ENCODE data around the gene CCDC110.
"Not testable (repeated sequence)": the region's sequence is repeated elsewhere in the genome, so short reads cannot be mapped to it uniquely, and the experiment has no call there.

CCDC110 gene

DNA sequence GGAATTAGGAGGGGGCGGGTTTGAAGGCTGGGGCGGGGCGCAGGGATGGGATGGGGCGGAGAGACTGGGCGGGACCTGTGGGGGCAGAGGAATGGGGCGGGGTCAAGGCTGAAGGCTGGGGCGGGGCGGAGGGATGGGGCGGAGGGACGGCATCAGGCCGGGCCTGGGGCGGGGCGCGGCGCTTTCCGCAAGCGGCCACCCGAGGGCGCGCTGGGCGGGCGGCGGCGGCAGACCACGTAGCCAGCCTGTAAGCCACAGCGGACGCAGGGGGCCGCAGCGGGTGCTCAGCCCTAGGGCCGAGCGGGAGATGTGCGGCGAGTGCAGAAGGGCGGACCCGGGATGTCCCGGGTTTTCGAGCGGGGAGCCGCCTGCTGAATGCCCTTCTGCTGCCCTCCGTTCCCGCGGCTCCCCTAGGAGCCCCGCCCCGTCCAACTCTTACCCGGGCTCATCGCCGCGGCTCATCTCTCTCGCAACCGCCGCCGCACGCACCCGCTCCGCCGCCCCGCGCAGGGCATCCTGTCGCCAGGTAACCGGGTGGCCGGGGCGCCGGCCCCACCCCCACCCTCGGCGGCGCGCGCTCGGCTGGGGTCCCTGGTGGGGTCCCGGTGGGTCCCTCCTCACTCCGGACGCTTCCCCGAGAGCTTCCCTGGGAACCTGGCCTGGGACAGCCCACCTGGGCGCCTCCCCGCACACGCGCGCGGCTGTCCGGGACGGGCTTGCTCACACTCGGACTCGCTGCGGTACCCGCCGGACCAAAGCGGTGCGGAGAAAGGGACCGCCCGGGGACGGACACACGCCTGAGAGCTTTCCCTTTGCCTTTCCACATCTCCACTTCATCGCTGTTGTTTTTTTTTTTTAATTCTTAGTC is at the start of gene CCDC110:
TSS of gene CCDC110 (minus strand) at position 499 of the 868 bp plus-strand sequence. CDS start at position 449, 50 bp downstream.
- DNase-seq = peak; percentile 92 to 94

GRCh38 chr4:185520119-185520518 is 48.6 kb upstream of the CCDC110 start:
- DNase-seq = no peak

GRCh38 chr4:185518494-185518893 is 47.0 kb upstream of the CCDC110 start:
- no peak for DNase-seq

GRCh38 chr4:185518069-185518468 is 46.5 kb upstream of the CCDC110 start:
- no peak for DNase-seq

DNA sequence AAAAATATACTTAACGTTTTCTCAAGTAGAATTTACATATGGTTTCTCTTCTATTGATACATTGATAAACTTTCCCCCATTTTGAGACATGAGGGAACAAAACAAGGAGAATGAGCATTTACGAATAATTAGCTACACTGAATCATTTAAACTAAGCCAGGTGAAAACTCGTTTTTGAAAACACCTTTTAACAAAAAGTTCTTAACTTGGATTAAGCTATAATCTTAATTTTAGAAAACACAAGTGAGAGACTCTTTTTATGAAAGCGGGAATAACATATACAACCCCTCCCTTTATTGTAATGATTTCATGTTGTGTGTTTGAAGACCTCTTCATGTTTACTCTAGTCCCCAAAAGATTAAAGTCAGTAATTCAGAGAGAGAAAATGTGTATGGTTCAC is 43.7 kb upstream of the CCDC110 start:
- no peak for DNase-seq

GRCh38 chr4:185514182-185514697 is 42.7 kb upstream of the CCDC110 start:
- DNase-seq = no peak

DNA sequence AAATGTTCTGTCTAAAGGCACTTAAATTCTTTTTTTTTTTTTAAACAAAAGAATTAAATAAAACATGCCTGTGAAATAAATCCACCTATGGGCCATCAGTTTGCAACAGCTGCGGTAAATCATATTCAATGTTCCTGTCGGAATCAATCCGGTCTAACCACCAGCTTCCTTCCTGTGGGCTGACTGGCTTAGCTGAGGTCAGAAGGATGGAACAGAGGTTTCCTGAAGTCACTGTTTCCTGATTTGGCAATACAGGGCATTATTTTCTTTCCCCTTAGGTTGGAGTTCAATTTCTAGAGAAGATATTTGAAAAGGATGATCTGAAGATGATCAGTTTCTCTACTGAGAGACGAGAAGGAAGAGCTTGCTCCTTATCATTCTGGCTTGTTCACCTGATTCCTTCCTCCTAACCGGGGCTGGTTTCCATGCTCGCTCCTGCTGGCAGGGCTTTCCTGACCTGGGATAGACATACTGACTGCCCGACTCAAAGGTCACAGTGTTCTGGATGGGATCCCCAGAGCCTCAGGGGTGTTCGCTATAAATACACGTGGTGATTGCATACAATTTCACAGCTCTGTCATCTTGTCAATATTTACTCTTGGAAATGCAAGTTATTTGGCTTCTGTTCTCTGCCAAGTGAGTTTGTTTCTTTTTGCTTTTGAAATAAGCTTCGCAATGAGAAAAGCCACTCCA is 42.1 kb upstream of the CCDC110 start:
- DNase-seq = no peak

- DNase-seq = no peak
Measured at GRCh38 chr4:185512516-185512915, 41.0 kb upstream of the CCDC110 start.

- DNase-seq = not testable (repeated sequence)
Measured at GRCh38 chr4:185511243-185511642, 39.7 kb upstream of the CCDC110 start.

GRCh38 chr4:185510806-185511205 is 39.3 kb upstream of the CCDC110 start:
- DNase-seq = no peak

DNA sequence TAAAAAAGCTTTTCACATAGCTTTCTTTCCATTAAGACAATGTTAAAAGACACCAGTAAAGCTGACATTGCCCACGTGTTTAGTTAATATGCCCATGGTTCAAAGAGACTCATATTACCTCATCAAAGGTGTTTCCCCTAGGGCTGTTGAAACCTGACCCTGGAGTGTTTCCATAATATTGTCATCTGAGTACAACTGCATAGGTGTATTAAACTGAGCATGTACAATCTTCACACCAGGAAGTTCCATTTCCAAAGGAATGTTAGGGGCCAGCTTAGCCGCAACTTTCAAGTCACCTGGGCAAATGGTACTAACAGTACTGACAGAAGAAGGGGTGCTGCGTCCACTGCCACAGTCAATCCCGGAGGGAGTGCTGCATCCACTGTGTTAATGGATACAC is 36.6 kb upstream of the CCDC110 start:
- DNase-seq = no peak

GRCh38 chr4:185506422-185506821 is 34.9 kb upstream of the CCDC110 start:
- no peak for DNase-seq

DNA sequence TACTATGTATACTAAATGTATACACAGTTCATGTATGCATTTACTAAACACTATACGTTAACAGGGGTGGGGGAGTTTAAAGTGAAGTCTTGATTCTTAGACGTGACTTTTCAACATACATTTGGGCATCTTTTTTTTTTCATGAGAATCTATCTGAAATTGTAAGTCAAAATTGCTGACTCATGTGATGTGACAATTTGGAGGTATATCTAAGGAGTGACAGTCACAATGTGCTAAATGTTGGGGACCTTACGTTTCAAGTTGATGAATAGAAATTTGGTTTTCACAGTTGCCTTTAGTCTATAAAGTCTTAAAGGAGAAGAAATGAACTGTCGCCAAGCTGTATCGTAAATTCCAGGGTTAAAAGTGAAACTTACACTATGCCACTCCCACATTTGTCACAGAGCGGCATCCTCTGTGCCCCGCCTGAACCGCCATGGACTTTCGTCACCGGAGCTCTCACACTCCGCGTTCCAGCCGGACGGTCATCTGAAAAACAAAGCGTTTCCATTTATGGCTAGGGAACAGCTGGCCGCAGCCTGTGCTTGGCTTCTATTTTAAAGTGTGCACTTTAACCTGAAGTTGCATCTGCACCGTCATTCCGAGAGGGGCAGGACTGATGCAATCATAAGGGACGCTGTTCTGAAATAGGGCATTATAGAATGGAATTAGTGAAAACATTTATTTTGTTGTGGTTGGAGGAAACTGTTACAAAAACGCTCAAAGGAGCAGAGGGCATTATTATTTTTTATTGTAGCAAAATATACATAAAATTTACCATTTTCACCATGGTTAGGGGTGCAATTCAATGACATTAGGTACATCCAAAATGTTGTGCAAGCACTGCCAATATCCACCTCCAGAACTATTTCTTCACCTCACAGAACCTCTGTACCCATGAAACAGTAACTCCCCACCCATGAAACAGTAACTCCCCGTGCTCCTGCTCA is 32.8 kb upstream of the CCDC110 start:
- no peak for DNase-seq

- no peak for DNase-seq
Measured at GRCh38 chr4:185502386-185502785, 30.9 kb upstream of the CCDC110 start.

DNA sequence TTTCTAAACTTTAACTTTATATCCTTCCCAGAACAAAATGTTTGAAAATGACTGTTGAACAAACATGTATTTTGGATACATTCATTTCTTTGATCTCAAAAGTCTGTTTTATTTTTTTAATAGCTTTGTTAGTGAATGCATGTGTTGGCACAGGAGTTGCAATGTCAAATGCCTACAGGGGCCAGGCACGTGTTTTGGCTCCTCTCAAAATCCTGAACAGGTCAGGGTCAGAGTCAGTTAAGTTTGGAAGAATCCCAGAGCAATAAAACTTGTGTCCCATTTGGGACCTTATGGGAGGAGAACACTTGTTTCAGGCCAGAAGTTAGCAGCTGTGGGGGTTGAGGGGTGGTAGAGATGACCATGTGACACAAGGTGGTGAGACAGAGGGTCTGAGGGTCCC is 29.0 kb upstream of the CCDC110 start:
- DNase-seq = no peak

- DNase-seq = no peak
Measured at GRCh38 chr4:185500035-185500434, 28.5 kb upstream of the CCDC110 start.

- no peak for DNase-seq
Measured at GRCh38 chr4:185488650-185489049, 17.1 kb upstream of the CCDC110 start.

DNA sequence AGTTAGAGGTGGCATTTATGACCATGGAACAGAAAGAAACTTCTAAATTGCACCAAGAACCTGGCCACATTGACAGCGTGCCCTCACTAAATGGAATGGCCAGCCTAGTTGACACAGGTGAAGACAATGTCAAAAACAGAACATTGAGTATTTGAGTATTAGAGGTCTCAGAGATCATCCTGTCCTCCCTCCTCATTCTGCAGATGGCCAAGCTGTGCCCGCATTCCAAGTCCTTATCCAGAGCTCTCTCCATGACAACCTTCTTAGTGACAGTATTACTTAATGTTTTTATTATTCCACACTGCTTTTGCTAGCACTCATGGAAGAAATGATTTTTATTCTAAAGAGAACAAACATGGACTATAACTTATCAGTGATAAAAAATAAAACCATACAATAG is 9.9 kb upstream of the CCDC110 start:
- DNase-seq = no peak

GRCh38 chr4:185480016-185480732 is 8.6 kb upstream of the CCDC110 start:
- no peak for DNase-seq

DNA sequence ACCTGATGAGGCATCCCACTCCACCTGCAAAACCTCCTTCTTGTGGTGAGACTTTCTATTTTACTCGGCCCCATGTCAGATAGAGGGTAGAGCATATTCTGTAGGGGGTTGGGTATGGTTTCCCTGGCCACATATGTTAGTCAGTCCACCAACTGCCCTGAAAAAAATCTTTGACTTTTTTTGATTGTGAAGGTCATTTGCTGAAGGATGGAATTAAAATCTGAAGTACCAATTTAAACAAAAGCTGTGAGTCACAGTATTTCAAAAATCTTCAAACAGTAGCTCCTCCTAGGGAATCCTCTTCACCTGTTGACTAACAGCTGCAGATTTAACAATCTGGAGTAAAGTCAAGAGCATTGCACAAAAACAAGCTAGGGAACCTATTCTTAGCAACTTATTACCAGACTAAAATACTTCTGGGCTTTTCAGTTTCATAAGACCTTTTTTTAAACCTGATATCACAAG is 8.0 kb upstream of the CCDC110 start:
- no peak for DNase-seq

GRCh38 chr4:185473247-185473646 is 1.7 kb upstream of the CCDC110 start:
- no peak for DNase-seq

- no peak for DNase-seq
Measured at GRCh38 chr4:185472103-185472542, 590 bp upstream of the CCDC110 start.
